GM23248 (cell line): ENCODE measurements around the gene AP2A2. TPM values are rescaled to one million over a fixed set of nuclear protein-coding genes. Genes with fewer than 3 reads are reported as not detected.

Experiments used
- DNase-seq: peaks from one replicate; pipeline ENCODE4 v3.0.0-alpha.2; 2015
- H2AFZ ChIP-seq: fragments of 200-600 bp; sonication (generic); 2 replicates; pipeline ENCODE4 v1.6.1; 2016; ENCODE audit warnings: antibody characterized with exemption
- H3F3A ChIP-seq: fragments of 200-600 bp; sonication (generic); 2 replicates; pipeline ENCODE4 v1.6.1; 2016; ENCODE audit warnings: mild to moderate bottlenecking, antibody characterized with exemption, mixed run types; ENCODE audit not compliant: insufficient read depth
- H3K27ac ChIP-seq: fragments of 200-600 bp; sonication (generic); 2 replicates; pipeline ENCODE4 v1.5.1; 2016; ENCODE audit warnings: mild to moderate bottlenecking
- H3K27me3 ChIP-seq: fragments of 200-600 bp; sonication (generic); replicated peaks from 2 replicates; pipeline ENCODE4 v1.6.1; 2016; ENCODE audit warnings: mild to moderate bottlenecking; ENCODE audit not compliant: insufficient read depth
- H3K36me3 ChIP-seq: fragments of 200-600 bp; sonication (generic); 2 replicates; pipeline ENCODE4 v1.6.1; 2016; ENCODE audit warnings: low read depth, mild to moderate bottlenecking
- H3K4me1 ChIP-seq: fragments of 200-600 bp; sonication (generic); 2 replicates; pipeline ENCODE4 v1.6.1; 2016; ENCODE audit warnings: mild to moderate bottlenecking; ENCODE audit not compliant: insufficient read depth
- H3K4me2 ChIP-seq: fragments of 200-600 bp; sonication (generic); one replicate; pipeline ENCODE4 v1.6.1; 2016; ENCODE audit warnings: mild to moderate bottlenecking; ENCODE audit not compliant: unreplicated experiment
- H3K4me3 ChIP-seq: fragments of 200-600 bp; sonication (generic); 2 replicates; pipeline ENCODE4 v1.5.1; 2016; ENCODE audit warnings: mild to moderate bottlenecking
- H3K79me2 ChIP-seq: fragments of 200-600 bp; sonication (generic); 2 replicates; pipeline ENCODE4 v1.6.1; 2016; ENCODE audit warnings: mild to moderate bottlenecking; ENCODE audit not compliant: insufficient read depth
- H3K9ac ChIP-seq: fragments of 200-600 bp; sonication (generic); 2 replicates; pipeline ENCODE4 v1.6.1; 2016; ENCODE audit warnings: mild to moderate bottlenecking
- H3K9me2 ChIP-seq: fragments of 200-600 bp; sonication (generic); 2 replicates; pipeline ENCODE4 v1.6.1; 2016; ENCODE audit warnings: mixed run types, mild to moderate bottlenecking, moderate library complexity; ENCODE audit not compliant: insufficient read depth
- H3K9me3 ChIP-seq: fragments of 200-600 bp; sonication (generic); one replicate; pipeline ENCODE4 v1.6.1; 2017; ENCODE audit warnings: low read depth
- H4K20me1 ChIP-seq: fragments of 200-600 bp; sonication (generic); 2 replicates; pipeline ENCODE4 v1.6.0; 2016; ENCODE audit not compliant: insufficient read depth
- EZH2 ChIP-seq: fragments of 200-600 bp; sonication (generic); IDR thresholded peaks from 2 replicates; pipeline ENCODE4 v1.6.1; 2018; ENCODE audit warnings: antibody characterized with exemption, mild to moderate bottlenecking; ENCODE audit not compliant: insufficient read depth, poor library complexity, severe bottlenecking
- EZH2phosphoT487 ChIP-seq: fragments of 200-600 bp; sonication (generic); IDR thresholded peaks from 2 replicates; pipeline ENCODE4 v1.6.1; 2018; ENCODE audit warnings: antibody characterized with exemption, moderate library complexity, mild to moderate bottlenecking, low read depth; ENCODE audit not compliant: insufficient read depth
- WGBS, 2 experiments: methylation state at CpG; one replicate each; pipeline ENCODE4 v1.1.6; 2015 to 2017; ENCODE audit warnings: low lambda C conversion rate in 2 of 2, low coverage in 1 of 2; ENCODE audit errors: missing lambda C conversion rate in 2 of 2; 5-methylcytosine and 5-hydroxymethylcytosine counted together
- in situ Hi-C: fragments of 300-500 bp; cut with MboI; formaldehyde crosslinking; loops from 2 replicates; pipeline ENCODE4 v1.15.0; 2020
- polyA plus RNA-seq: library from polyadenylated mRNA; unstranded; fragments of >200 nt; fragmentation: Nextera tagmentation; extraction: Ambion mirVana; gene quantifications from 2 replicates; pipeline ENCODE4 v1.2.1, GENCODE V29; 2016
- total RNA-seq: library from RNA; depleted of rRNA; stranded (reverse); fragments of >200 nt; shearing (Covaris generic); gene quantifications from 2 replicates; pipeline ENCODE4 v1.2.3, GENCODE V29; 2014

Gene AP2A2
- total and polyA plus RNA-seq, 2 experiments from 2014 or later = 31.1 to 38.3 TPM

DNA sequence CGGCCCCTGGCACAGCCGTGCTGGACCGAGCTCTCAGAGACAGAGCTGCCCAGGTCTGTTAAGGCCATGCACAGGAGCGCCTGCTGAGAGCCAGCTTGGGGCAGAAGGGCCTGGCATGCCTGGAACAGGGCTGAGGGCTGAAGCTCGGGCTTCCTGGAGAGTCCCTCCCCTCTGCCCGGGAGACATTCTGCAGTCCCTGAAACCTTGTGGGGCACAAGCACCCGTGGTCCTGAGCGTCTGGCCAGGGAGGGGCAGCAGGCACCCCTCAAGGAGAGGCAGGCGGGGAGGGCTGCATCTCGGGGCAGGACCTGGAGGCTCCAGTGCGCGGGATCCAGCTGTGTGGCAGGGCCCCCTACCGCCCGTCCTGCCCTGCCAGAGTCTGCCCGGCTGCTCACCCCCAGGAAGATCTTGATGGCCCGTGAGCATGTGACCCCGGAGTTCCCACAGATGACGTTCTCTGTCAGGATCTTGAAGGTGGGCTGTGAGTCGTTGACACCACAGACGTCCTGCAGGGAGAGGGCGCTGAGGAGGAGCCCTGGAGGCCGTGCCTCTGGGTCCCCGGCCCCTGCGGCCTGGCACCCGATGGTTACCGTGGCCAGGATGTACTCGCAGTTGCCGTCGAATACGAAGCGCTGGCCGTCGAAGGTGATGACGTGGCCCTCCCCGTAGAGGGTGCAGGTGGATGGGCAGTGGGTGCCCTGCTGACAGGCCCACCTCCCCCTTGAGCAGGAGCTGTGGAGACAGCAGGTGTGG lies 99.9 kb downstream of the AP2A2 start:
- in situ Hi-C loops = no loop called here
- Histone ChIP-seq H3F3A (no peaks in the 10 kb centered on the region), H3K27ac (no peak overlapping the region), H4K20me1 (no peaks in the 10 kb centered on the region), H3K4me1 (no peaks in the 10 kb centered on the region), H3K36me3 (no peaks in the 10 kb centered on the region), H3K27me3 (no peaks in the 10 kb centered on the region), H3K4me3 (no peak overlapping the region), H2AFZ (no peak overlapping the region), H3K9ac (no peak overlapping the region), H3K79me2 (no peaks in the 10 kb centered on the region), H3K9me3 (no peaks in the 10 kb centered on the region), H3K4me2 (no peak overlapping the region), H3K9me2 (no peaks in the 10 kb centered on the region)
- peak; percentile 14 for DNase-seq
- 52 to 54% methylated on average over 31 to 35 of the region's 35 CpGs for WGBS, 2 experiments
- no peak for TF ChIP-seq EZH2phosphoT487
- TF ChIP-seq EZH2 = no peak

DNA sequence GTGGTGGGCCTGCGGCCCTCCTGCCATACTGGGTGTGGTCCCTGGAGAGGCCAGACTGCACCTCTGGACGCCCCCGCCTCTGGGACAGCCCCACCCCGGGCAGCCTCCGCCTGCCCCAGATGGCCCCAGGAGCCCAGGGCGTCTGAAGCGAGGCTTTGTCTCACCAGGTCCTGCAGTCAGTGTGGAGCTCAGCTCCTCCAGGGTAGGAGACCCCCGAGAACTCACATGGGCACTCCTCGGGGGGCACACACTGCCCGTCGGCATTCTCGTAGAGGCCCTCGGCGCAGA lies 100.4 kb downstream of the AP2A2 start:
- Histone ChIP-seq H3K4me3 (no peak overlapping the region), H3K9me2 (no peaks in the 10 kb centered on the region), H3K4me1 (no peaks in the 10 kb centered on the region), H3K27me3 (no peaks in the 10 kb centered on the region), H3K9me3 (no peaks in the 10 kb centered on the region), H3K9ac (no peak overlapping the region), H2AFZ (no peak overlapping the region), H3F3A (no peaks in the 10 kb centered on the region), H3K79me2 (no peaks in the 10 kb centered on the region), H3K4me2 (no peak overlapping the region), H4K20me1 (no peaks in the 10 kb centered on the region), H3K36me3 (no peaks in the 10 kb centered on the region), H3K27ac (no peak overlapping the region)
- no peak for TF ChIP-seq EZH2
- TF ChIP-seq EZH2phosphoT487 = no peak
- in situ Hi-C loops = no loop called here
- 56 to 69% methylated on average over 9 to 14 of the region's 14 CpGs for WGBS, 2 experiments
- DNase-seq = no peak

DNA sequence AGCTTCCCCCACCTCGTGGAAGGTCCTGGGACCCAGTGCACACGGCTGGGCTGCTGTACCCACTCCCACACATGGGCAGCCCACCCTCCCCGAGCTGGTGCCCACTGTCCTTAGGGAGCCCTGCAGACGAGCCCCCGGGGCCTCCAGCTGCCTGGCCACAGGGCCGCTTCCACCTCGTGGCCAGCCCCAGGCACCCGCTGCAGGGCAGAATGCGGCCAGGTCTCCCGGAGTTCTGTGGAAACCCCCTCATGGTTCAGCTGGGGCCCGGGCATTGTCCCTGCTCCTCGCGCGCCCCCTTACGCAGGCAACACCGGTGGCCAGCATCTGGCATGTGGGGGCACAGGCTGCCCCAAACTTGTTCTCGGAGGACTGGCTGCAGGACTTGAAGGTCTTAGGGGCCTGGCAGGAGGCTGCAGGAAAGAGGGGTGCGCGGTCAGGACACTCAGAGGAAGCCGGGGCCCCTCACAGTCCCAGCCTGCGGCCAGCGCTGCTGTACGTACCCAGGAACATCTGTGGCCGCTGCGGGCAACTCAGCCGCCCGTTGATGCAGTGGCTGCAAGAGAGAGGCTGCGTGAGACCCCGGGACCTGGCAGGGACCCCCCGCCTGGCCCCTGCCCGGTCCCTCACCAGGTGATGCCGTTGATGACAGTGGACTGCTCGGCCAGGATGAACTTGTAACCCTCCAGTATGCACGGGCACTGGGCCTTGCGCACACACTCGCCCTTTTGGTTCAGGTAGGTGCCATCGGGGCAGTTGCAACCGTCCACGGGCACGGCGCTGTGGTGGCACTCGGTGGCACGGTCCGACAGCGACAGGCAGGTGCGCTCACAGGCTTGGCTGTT lies 101.2 kb downstream of the AP2A2 start:
- H3K9me2 ChIP-seq = no peaks in the 10 kb centered on the region
- no peaks in the 10 kb centered on the region for H3K27me3 ChIP-seq
- no peak for DNase-seq
- no peaks in the 10 kb centered on the region for H3K9me3 ChIP-seq
- in situ Hi-C loops = no loop called here
- H4K20me1 ChIP-seq = no peaks in the 10 kb centered on the region
- no peak overlapping the region for H3K4me2 ChIP-seq
- no peaks in the 10 kb centered on the region for H3K4me1 ChIP-seq
- H2AFZ ChIP-seq = no peak overlapping the region
- H3K79me2 ChIP-seq = no peaks in the 10 kb centered on the region
- no peak overlapping the region for H3K9ac ChIP-seq
- H3K27ac ChIP-seq = no peak overlapping the region
- H3K4me3 ChIP-seq = no peak overlapping the region
- TF ChIP-seq EZH2 (no peak), EZH2phosphoT487 (no peak)
- 83 to 85% methylated on average over 45 to 46 of the region's 46 CpGs for WGBS, 2 experiments
- no peaks in the 10 kb centered on the region for H3F3A ChIP-seq
- no peaks in the 10 kb centered on the region for H3K36me3 ChIP-seq

DNA sequence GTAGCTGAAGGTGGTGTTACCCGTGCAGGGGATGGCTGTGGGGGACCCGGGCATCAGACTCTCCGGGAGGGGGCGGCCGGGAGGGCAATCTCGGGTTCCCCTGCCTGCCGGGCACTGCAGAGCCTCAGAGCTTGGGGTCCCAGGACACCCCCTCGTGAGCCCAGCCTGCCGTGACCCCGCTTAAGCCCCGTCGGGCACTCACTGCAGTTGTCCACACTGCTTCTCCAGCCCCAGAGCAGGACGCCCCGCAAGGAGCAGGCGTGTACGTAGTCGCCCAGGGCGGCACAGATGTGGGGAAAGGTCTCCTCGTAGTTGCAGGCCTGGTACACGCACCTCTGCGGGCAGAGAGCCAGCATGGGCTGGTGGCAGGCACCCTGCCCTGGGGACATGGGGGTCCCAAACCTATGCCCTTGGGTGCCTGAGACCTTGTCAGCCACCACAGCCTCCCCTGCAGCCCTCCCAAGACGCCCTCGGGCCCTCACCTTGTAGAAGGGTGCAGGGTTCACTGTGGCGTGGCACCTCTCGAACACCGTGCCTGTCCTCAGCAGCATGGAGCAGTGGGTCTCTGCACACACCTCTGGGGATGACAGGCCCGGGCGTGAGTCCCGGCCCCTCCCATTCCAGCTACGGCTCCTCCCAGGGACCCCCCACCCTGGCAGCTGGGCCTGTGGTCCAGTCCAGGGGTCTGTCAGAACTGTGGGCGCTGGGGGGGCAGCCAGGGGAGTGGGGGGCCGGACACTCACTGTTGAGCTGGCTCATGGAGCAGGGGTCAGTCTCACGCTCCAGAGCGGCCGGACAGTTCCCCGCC lies 102.0 kb downstream of the AP2A2 start:
- in situ Hi-C loops = no loop called here
- Histone ChIP-seq H3K79me2 (no peaks in the 10 kb centered on the region), H3K4me2 (no peak overlapping the region), H3K4me3 (no peak overlapping the region), H3K9me3 (no peaks in the 10 kb centered on the region), H3K36me3 (no peaks in the 10 kb centered on the region), H3K9ac (no peak overlapping the region), H4K20me1 (no peaks in the 10 kb centered on the region), H3K4me1 (no peaks in the 10 kb centered on the region), H3K27ac (no peak overlapping the region), H3F3A (no peaks in the 10 kb centered on the region), H3K27me3 (no peaks in the 10 kb centered on the region), H2AFZ (no peak overlapping the region), H3K9me2 (no peaks in the 10 kb centered on the region)
- 77% methylated on average over 26 to 34 of the region's 36 CpGs for WGBS, 2 experiments
- DNase-seq = no peak
- TF ChIP-seq EZH2 (no peak), EZH2phosphoT487 (no peak)
